Measurements from ENCODE around the gene MACROD2.

The MACROD2 gene

GRCh38 chr20:14932040-14932439, 936.7 kb downstream of the MACROD2 start:
- DNase-seq: no peak

- no peak for DNase-seq
These were observed 940.0 kb downstream of the MACROD2 start for GRCh38 chr20:14935285-14935684.

- no peak for DNase-seq
These were observed 941.7 kb downstream of the MACROD2 start for GRCh38 chr20:14937021-14937420.

- no peak for DNase-seq
These were observed 942.5 kb downstream of the MACROD2 start for GRCh38 chr20:14937846-14938245.

- DNase-seq: no peak
These were observed 952.2 kb downstream of the MACROD2 start for GRCh38 chr20:14947536-14947935.

GRCh38 chr20:14947946-14948345, 952.6 kb downstream of the MACROD2 start:
- DNase-seq: no peak

- DNase-seq: no peak
These were observed 953.1 kb downstream of the MACROD2 start for GRCh38 chr20:14948416-14948815.

- no peak for DNase-seq
These were observed 955.3 kb downstream of the MACROD2 start for GRCh38 chr20:14950633-14951032.

GRCh38 chr20:14951105-14951504, 955.8 kb downstream of the MACROD2 start:
- no peak for DNase-seq

- DNase-seq: no peak
These were observed 956.5 kb downstream of the MACROD2 start for GRCh38 chr20:14951707-14952418.

- DNase-seq: no peak
These were observed 958.4 kb downstream of the MACROD2 start for GRCh38 chr20:14953736-14954135.

GRCh38 chr20:14955399-14955798, 960.1 kb downstream of the MACROD2 start:
- no peak for DNase-seq

- no peak for DNase-seq
These were observed 960.7 kb downstream of the MACROD2 start for GRCh38 chr20:14956026-14956425.

- DNase-seq: no peak
These were observed 961.2 kb downstream of the MACROD2 start for GRCh38 chr20:14956538-14956937.

- DNase-seq: no peak
These were observed 962.1 kb downstream of the MACROD2 start for GRCh38 chr20:14957402-14957801.

GRCh38 chr20:14958626-14959025, 963.3 kb downstream of the MACROD2 start:
- no peak for DNase-seq

- DNase-seq: no peak
These were observed 964.5 kb downstream of the MACROD2 start for GRCh38 chr20:14959506-14960475.

- no peak for DNase-seq
These were observed 965.5 kb downstream of the MACROD2 start for GRCh38 chr20:14960831-14961230.

- DNase-seq: no peak
These were observed 967.9 kb downstream of the MACROD2 start for GRCh38 chr20:14963262-14963663.

- no peak for DNase-seq
These were observed 970.9 kb downstream of the MACROD2 start for GRCh38 chr20:14966203-14966602.

GRCh38 chr20:14966808-14967207, 971.5 kb downstream of the MACROD2 start:
- no peak for DNase-seq

GRCh38 chr20:14972256-14972655, 976.9 kb downstream of the MACROD2 start:
- DNase-seq: no peak

- DNase-seq: no peak
These were observed 977.4 kb downstream of the MACROD2 start for GRCh38 chr20:14972690-14973089.

GRCh38 chr20:14979453-14979986, 984.2 kb downstream of the MACROD2 start:
- no peak for DNase-seq

Data from NCI-H2029 (cell line).